B cell (primary cell): ENCODE results near the gene NME3. TPM values are rescaled to one million over a fixed set of nuclear protein-coding genes. Genes with fewer than 3 reads are reported as not detected.

Source experiments
- ATAC-seq: fragments of 200-7000 bp; cut with Tn5 transposase; one replicate; pipeline ENCODE4 v1.10.0; 2021; ENCODE audit warnings: low read depth, mild to moderate bottlenecking, moderate number of reproducible peaks, moderate library complexity
- CTCF ChIA-PET: fragments of 350-600 bp; sonication (Branson Sonifier 250); formaldehyde crosslinking; loops from one replicate; lab custom pipeline; 2021; ENCODE audit warnings: antibody characterized with exemption, inconsistent platforms; lab: Charles Lee
- POLR2A ChIA-PET: fragments of 350-600 bp; sonication (Branson Sonifier 250); formaldehyde crosslinking; loops from one replicate; lab custom pipeline; 2021; ENCODE audit warnings: antibody characterized with exemption; lab: Charles Lee
- DNase-seq: peaks from one replicate; pipeline ENCODE4 v3.0.0; 2013
- H2AFZ ChIP-seq: 2 replicates; pipeline ENCODE4 v1.6.1; 2012; ENCODE audit warnings: mild to moderate bottlenecking, low read depth, low read length; ENCODE audit not compliant: insufficient read depth, poor library complexity, severe bottlenecking
- H3K27ac ChIP-seq, 2 donors: 1 replicate in 1 of 2; 2 replicates in 1 of 2; pipeline ENCODE4 v1.5.1; 2012 to 2013; ENCODE audit warnings: low read length in 2 of 2, mild to moderate bottlenecking in 2 of 2, moderate library complexity in 1 of 2
- H3K27me3 ChIP-seq, 4 experiments: fragments of 200-600 bp in 1 of 4; sonication (generic) in 1 of 4; replicated peaks in 1 of 4; 1 replicate in 2 of 4; 2 replicates in 2 of 4; pipeline versions ENCODE4 v1.6.1 to v1.7.0; 2013 to 2016; ENCODE audit warnings: low read length in 3 of 4, mild to moderate bottlenecking in 2 of 4, mixed read lengths in 1 of 4, moderate library complexity in 1 of 4; ENCODE audit not compliant: insufficient read depth in 4 of 4, control insufficient read depth in 3 of 4; ENCODE audit errors: control extremely low read depth in 1 of 4
- H3K36me3 ChIP-seq, 2 experiments: replicated peaks in 1 of 2; 1 replicate in 1 of 2; 2 replicates in 1 of 2; pipeline versions ENCODE4 v1.6.1 to v1.7.1; 2013; ENCODE audit warnings: low read length in 1 of 2; ENCODE audit not compliant: insufficient read depth in 2 of 2, control insufficient read depth in 1 of 2; ENCODE audit errors: control extremely low read depth in 1 of 2, extremely low read depth in 1 of 2
- H3K4me1 ChIP-seq, 2 donors: fragments of 200-600 bp in 1 of 2; sonication (generic) in 1 of 2; 1 replicate in 1 of 2; 2 replicates in 1 of 2; pipeline versions ENCODE4 v1.5.1 to v1.6.1; 2013 to 2017; ENCODE audit warnings: low read length in 2 of 2; ENCODE audit not compliant: control insufficient read depth in 2 of 2, insufficient read depth in 2 of 2
- H3K4me2 ChIP-seq: replicated peaks from 2 replicates; pipeline ENCODE3; 2012; ENCODE audit warnings: mild to moderate bottlenecking, low read depth, low read length; ENCODE audit not compliant: poor library complexity, severe bottlenecking
- H3K4me3 ChIP-seq, 5 experiments: fragments of 200-600 bp in 1 of 5; sonication (generic) in 1 of 5; 1 replicate in 3 of 5; 2 replicates in 2 of 5; pipeline versions ENCODE4 v1.5.1 to v1.7.0; 2011 to 2016; ENCODE audit warnings: low read length in 4 of 5, mild to moderate bottlenecking in 4 of 5, low read depth in 2 of 5, control low read depth in 1 of 5, moderate library complexity in 1 of 5; ENCODE audit not compliant: insufficient read depth in 1 of 5; ENCODE audit errors: control extremely low read depth in 1 of 5, extremely low read depth in 1 of 5
- H3K79me2 ChIP-seq: fragments of 200-600 bp; sonication (generic); one replicate; pipeline ENCODE4 v1.6.0; 2016; ENCODE audit warnings: low read length; ENCODE audit not compliant: control insufficient read depth, insufficient read depth
- H3K9ac ChIP-seq: fragments of 200-600 bp; sonication (generic); 2 replicates; pipeline ENCODE4 v1.6.1; 2017; ENCODE audit warnings: mild to moderate bottlenecking, low read length, moderate library complexity
- H3K9me3 ChIP-seq, 3 donors: one replicate each; pipeline versions ENCODE4 v1.6.1 to v1.7.1; 2013; ENCODE audit warnings: low read length in 2 of 3; ENCODE audit not compliant: control insufficient read depth in 2 of 3, insufficient read depth in 1 of 3; ENCODE audit errors: control extremely low read depth in 1 of 3
- H4K20me1 ChIP-seq: 2 replicates; pipeline ENCODE4 v1.6.0; 2012; ENCODE audit warnings: mild to moderate bottlenecking, low read length; ENCODE audit not compliant: insufficient read depth, control insufficient read depth, poor library complexity, severe bottlenecking
- H3K27ac Mint-ChIP-seq: one replicate; pipeline ENCODE4 v1.8.0; 2021; ENCODE audit warnings: mixed read lengths
- H3K27me3 Mint-ChIP-seq: one replicate; pipeline ENCODE4 v1.8.0; 2021; ENCODE audit warnings: mixed read lengths
- H3K4me1 Mint-ChIP-seq: one replicate; pipeline ENCODE4 v1.8.0; 2021; ENCODE audit warnings: mixed read lengths
- H3K4me3 Mint-ChIP-seq: one replicate; pipeline ENCODE4 v1.8.0; 2021; ENCODE audit warnings: mixed read lengths
- H3K9me3 Mint-ChIP-seq: one replicate; pipeline ENCODE4 v1.8.0; 2022; ENCODE audit warnings: mixed read lengths; ENCODE audit not compliant: insufficient read depth
- CTCF ChIP-seq: fragments of 200-600 bp; IDR thresholded peaks from one replicate; pipeline ENCODE4 v1.8.0; 2022; ENCODE audit warnings: antibody characterized with exemption, mild to moderate bottlenecking
- EZH2 ChIP-seq: IDR thresholded peaks from 2 replicates; pipeline ENCODE4 v1.6.1; 2012; ENCODE audit warnings: borderline replicate concordance, low read depth, mild to moderate bottlenecking, moderate library complexity, low read length; ENCODE audit not compliant: insufficient read depth, poor library complexity, severe bottlenecking
- WGBS: methylation state at CpG from one replicate; pipeline ENCODE4 v1.1.5; 2013; ENCODE audit warnings: missing lambda C conversion rate; ENCODE audit not compliant: insufficient coverage; 5-methylcytosine and 5-hydroxymethylcytosine counted together
- intact Hi-C: fragments of 100-400 bp; cut with micrococcal nuclease; formaldehyde crosslinking; loops from one replicate; pipeline ENCODE4 v1.10.0; 2022
- polyA plus RNA-seq: library from polyadenylated mRNA; depleted of rRNA; stranded (reverse); fragments of >200 nt; gene quantifications from 2 replicates; pipeline ENCODE4 v1.2.3, GENCODE V29; 2012
- total RNA-seq, 2 donors: library from RNA; stranded (reverse); fragments of 120-200 nt in 1 of 2; gene quantifications; 1 replicate in 1 of 2; 2 replicates in 1 of 2; pipeline versions ENCODE4 v1.2.3 to v1.2.4, GENCODE V29; 2013 to 2022

The NME3 gene
- total and polyA plus RNA-seq, 2 donors (not counting 1 experiment from before 2014, with no cell fraction given): 63.2 to 150 TPM

- CTCF ChIA-PET: no interaction called here
- no peak for TF ChIP-seq EZH2
- no peak for TF ChIP-seq CTCF
- H3K36me3 ChIP-seq: peaks cover 2 to 54% of the 10 kb centered on the region in 2 experiments
- no peak overlapping the region for H3K4me2 ChIP-seq
- no peaks in the 10 kb centered on the region for H3K27me3 ChIP-seq
- no peak for DNase-seq
- WGBS: over 99% methylated on average over 29 of the region's 35 CpGs
- peaks cover 32% of the 10 kb centered on the region for H3K79me2 ChIP-seq
- H3K27ac Mint-ChIP-seq: no peak overlapping the region
- H3K27ac ChIP-seq: no peak overlapping the region
- H3K4me3 Mint-ChIP-seq: no peak overlapping the region
- intact Hi-C loops: no loop called here
- H3K4me3 ChIP-seq: no peak overlapping the region
- H4K20me1 ChIP-seq: peaks cover 41% of the 10 kb centered on the region
- H3K4me1 ChIP-seq: no peaks in the 10 kb centered on the region
- H3K9me3 ChIP-seq: no peaks in the 10 kb centered on the region
- peaks cover 4% of the 10 kb centered on the region for H3K4me1 Mint-ChIP-seq
- H3K27me3 Mint-ChIP-seq: no peaks in the 10 kb centered on the region
- no peak overlapping the region for H2AFZ ChIP-seq
- ATAC-seq: no peak
- POLR2A ChIA-PET: no interaction called here
- H3K9ac ChIP-seq: no peak overlapping the region
- H3K9me3 Mint-ChIP-seq: no peaks in the 10 kb centered on the region
Observed at GRCh38 chr16:1818873-1819525, 47.7 kb upstream of the NME3 start.

- H2AFZ ChIP-seq: no peak overlapping the region
- ChIA-PET POLR2A (no interaction called here), CTCF (no interaction called here)
- H3K27ac Mint-ChIP-seq: no peak overlapping the region
- no peak overlapping the region for H3K9ac ChIP-seq
- H3K9me3 ChIP-seq: no peaks in the 10 kb centered on the region
- H4K20me1 ChIP-seq: peaks cover 34% of the 10 kb centered on the region
- no peaks in the 10 kb centered on the region for H3K9me3 Mint-ChIP-seq
- DNase-seq: no peak
- no peak overlapping the region for H3K4me2 ChIP-seq
- no peaks in the 10 kb centered on the region for H3K27me3 ChIP-seq
- H3K27me3 Mint-ChIP-seq: no peaks in the 10 kb centered on the region
- peaks cover 2 to 59% of the 10 kb centered on the region in 2 experiments for H3K36me3 ChIP-seq
- no peak overlapping the region for H3K4me3 ChIP-seq
- H3K79me2 ChIP-seq: peaks cover 27% of the 10 kb centered on the region
- no peaks in the 10 kb centered on the region for H3K4me1 ChIP-seq
- 98% methylated on average over 25 of the region's 27 CpGs for WGBS
- intact Hi-C loops: no loop called here
- H3K4me3 Mint-ChIP-seq: no peak overlapping the region
- no peak overlapping the region for H3K27ac ChIP-seq
- no peak for ATAC-seq
- TF ChIP-seq CTCF: no peak
- TF ChIP-seq EZH2: no peak
- H3K4me1 Mint-ChIP-seq: no peaks in the 10 kb centered on the region
Observed at GRCh38 chr16:1818204-1818872, 47.0 kb upstream of the NME3 start.
